HG03558 (cell line): ENCODE results near the gene RCC1.
"Not testable (repeated sequence)": the region's sequence is repeated elsewhere in the genome, so short reads cannot be mapped to it uniquely, and the experiment has no call there.

Source experiments
- ATAC-seq: cut with Tn5 transposase; IDR thresholded peaks from one replicate; pipeline ENCODE4 v1.9.1; 2021; ENCODE audit warnings: moderate number of reproducible peaks; ENCODE audit not compliant: unreplicated experiment; ENCODE audit errors: extremely low read depth

The RCC1 gene

DNA sequence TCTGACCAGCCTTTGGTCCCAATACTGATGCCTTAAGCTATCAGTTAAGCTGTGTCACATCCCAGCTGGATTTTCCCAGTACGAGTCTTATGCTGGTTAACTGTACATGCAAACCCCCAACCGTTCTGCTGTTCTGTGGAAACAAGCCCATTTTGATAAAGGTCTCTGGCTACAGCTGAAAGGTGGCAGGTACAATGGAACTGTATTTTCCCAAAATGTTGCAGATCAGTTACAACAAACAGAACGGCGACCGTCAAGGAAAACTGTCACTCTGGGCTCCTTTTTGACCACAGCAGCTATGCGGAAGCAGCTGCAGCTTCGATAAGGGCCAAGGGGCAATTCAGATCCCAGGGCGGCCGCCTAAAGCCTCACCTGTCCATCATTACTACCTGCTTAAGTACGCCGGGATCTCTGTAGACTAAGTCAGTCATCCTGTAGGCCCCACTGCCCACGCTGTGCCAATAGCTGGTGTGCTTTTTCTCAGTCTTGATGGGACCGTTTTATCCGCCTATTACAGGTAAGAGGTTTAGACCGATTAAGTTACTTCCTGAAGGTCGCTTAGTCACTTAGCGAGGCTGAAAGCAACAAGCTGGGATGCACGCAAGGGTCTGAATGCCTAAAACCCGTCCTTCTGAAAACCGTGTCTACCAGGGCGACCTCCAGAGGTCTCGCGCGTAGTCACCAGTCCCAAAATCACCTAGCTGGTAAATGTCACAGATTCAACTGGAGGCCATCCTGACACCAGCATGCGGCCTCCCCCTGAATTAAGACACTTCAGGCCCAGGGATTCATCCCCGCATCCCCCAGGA is 75.1 kb downstream of the RCC1 start:
- no peak for ATAC-seq

DNA sequence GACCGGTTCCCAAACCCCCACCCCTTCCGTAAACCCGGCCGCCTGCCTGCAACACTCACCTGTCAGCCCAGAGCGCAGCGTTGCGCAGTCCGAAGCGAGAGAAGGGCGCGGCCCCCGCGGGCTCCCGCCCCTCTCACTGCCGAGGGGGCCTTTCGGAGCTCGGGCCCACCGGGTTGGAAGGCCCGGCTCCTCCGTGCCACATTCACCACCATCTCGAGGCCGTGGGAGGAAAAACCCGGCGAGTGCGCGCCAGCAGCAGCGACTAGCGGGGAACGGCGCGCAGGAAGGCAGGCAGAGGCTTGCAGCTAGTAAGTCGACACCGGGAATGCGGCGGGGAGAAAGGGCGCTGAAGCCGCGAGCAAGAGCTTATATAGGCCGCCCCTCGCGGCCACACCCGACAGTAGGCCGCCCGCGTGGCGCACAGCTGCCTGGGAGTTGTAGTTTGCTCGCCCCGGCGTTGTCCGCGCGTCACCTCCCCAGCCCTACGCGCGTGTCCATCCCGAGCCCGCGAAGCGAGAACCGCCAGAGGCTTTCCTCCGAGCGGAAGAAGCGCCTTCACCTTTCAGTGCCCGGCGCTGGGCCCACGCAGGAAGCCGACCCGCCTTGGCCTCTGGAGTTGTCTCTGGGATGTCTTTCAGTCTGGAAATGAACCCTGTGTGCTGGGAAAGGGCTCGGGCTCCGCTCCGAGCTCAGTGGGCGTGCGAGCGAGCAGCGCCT is 75.8 kb downstream of the RCC1 start:
- peak; percentile 78 for ATAC-seq

DNA sequence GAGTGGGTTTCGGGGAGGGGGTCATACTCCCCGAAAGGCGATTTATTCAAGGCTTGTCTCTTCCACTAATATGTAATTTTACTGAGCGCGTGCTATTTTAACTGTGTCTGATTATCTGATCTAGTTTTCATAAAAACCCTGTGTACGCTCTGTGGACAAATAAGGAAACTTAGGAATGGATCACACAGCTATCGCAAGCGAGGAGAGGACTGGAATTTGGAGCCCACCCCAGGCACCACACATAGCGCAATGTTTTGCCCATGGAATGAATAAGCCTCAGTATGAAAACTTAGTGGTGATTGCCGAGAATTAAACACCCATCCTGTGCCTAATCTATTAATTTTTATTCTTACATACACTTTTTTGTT is 76.4 kb downstream of the RCC1 start:
- ATAC-seq = no peak

DNA sequence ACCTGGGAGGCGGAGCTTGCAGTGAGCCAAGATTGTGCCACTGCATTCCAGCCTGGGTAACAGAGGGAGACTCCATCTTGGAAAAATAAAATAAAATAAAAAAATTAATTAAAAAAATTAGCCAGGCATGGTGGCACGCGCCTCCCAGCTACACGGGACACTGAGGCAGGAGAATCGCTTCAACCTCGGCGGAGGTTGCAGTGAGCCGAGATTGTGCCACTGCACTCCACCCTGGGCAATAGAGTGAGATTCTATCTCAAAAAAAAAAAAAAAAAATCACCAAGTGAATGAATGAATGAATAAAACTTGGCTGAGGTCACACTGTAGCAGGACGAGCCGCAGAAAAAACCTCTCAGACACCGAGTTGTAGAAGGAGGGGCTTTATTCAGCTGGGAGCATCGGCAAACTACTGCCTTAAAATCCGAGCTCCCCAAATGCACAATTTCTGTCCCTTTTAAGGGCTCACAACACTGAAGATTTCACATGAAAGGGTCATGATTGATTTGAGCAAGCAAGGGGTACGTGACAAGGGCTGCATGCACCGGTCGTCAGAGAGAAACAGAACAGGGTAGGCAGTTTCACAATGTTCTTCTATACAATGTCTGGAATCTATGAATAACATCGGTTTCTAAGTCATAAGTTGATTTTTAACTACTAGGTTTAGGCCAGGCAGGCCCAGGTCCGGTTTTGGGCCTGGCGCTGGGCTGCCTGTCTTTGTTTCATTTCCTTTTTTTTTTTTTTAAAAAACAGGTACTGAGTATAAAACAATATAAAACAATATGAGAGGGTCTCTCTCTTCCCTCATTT is 80.9 kb downstream of the RCC1 start:
- ATAC-seq = not testable (repeated sequence)
